ENCODE data around the gene MUC6.

GRCh38 chr11:1035577-1036283 is 788 bp downstream of the MUC6 start:
- TF ChIP-seq CTCF (IDR thresholded peaks at IDR 0.05) (no peak), POLR2A (IDR thresholded peaks at IDR 0.05) (no peak)

All from uterus (tissue), 2 donors.